IMR-90 (cell line): Measurements from ENCODE around the gene ATP6V1F. TPM values are rescaled to one million over a fixed set of nuclear protein-coding genes. Genes with fewer than 3 reads are reported as not detected.
A peak's percentile ranks its signal among the peaks of the same experiment; 100 is the strongest.

ENCODE experiments used
- ATAC-seq: fragments of 200-7000 bp; cut with Tn5 transposase; 2 replicates; pipeline ENCODE4 v1.9.1; 2020; ENCODE audit warnings: low read depth, mild to moderate bottlenecking, moderate library complexity
- BruUV-seq: library from RNA; stranded (reverse); fragments of 400-500 nt; replicated peaks from 2 replicates; lab custom pipeline; 2021; lab: Mats Ljungman, UMichigan
- CTCF ChIA-PET: fragments of 300-600 bp; formaldehyde crosslinking; extraction: SDS; loops from one replicate; lab custom pipeline; 2021; ENCODE audit warnings: antibody characterized with exemption; lab: Yijun Ruan, JAX
- POLR2A ChIA-PET: fragments of 300-600 bp; sonication (Branson Sonifier 250); formaldehyde crosslinking; loops from one replicate; lab custom pipeline; 2022; ENCODE audit warnings: antibody characterized with exemption; ENCODE audit not compliant: unreplicated experiment; lab: Charles Lee
- DNase-seq: peaks from one replicate; pipeline ENCODE4 v3.0.0; 2013
- H2AFZ ChIP-seq: replicated peaks from 2 replicates; pipeline ENCODE3; 2013; ENCODE audit warnings: low read length, mild to moderate bottlenecking; ENCODE audit not compliant: poor library complexity
- H2AK5ac ChIP-seq: 2 replicates; pipeline ENCODE4 v1.6.1; 2013; ENCODE audit warnings: low read depth, low read length, inconsistent platforms
- H2AK9ac ChIP-seq: replicated peaks from 2 replicates; pipeline ENCODE3; 2013; ENCODE audit warnings: mild to moderate bottlenecking, low read depth, low read length, moderate library complexity; ENCODE audit not compliant: poor library complexity
- H2BK120ac ChIP-seq: 2 replicates; pipeline ENCODE4 v1.6.1; 2013; ENCODE audit warnings: low read depth, low read length, inconsistent platforms
- H2BK15ac ChIP-seq: 3 replicates; pipeline ENCODE4 v1.6.1; 2013; ENCODE audit warnings: low read depth, low read length, inconsistent platforms
- H2BK20ac ChIP-seq: 2 replicates; pipeline ENCODE4 v1.6.1; 2013; ENCODE audit warnings: low read depth, mild to moderate bottlenecking, inconsistent platforms, low read length, moderate library complexity
- H2BK5ac ChIP-seq: 2 replicates; pipeline ENCODE4 v1.6.1; 2013; ENCODE audit warnings: mild to moderate bottlenecking, low read depth, low read length, inconsistent platforms; ENCODE audit not compliant: poor library complexity, severe bottlenecking
- H3K14ac ChIP-seq: replicated peaks from 2 replicates; pipeline ENCODE4 v1.6.1; 2013; ENCODE audit warnings: low read depth, low read length, inconsistent platforms
- H3K18ac ChIP-seq: 2 replicates; pipeline ENCODE4 v1.6.1; 2013; ENCODE audit warnings: low read depth, low read length, control low read depth
- H3K23ac ChIP-seq: 2 replicates; pipeline ENCODE4 v1.6.1; 2013; ENCODE audit warnings: low read depth, low read length, inconsistent platforms
- H3K27ac ChIP-seq: 2 replicates; pipeline ENCODE4 v1.5.1; 2013; ENCODE audit warnings: mild to moderate bottlenecking, control low read depth, low read length; ENCODE audit not compliant: insufficient read depth
- H3K27me3 ChIP-seq: 2 replicates; pipeline ENCODE4 v1.6.1; 2013; ENCODE audit warnings: low read length; ENCODE audit not compliant: control insufficient read depth, insufficient read depth
- H3K36me3 ChIP-seq: 2 replicates; pipeline ENCODE4 v1.6.1; 2013; ENCODE audit warnings: low read length, mixed read lengths; ENCODE audit not compliant: control insufficient read depth, insufficient read depth
- H3K4ac ChIP-seq: 2 replicates; pipeline ENCODE4 v1.6.1; 2013; ENCODE audit warnings: low read depth, low read length, inconsistent platforms
- H3K4me1 ChIP-seq: 2 replicates; pipeline ENCODE4 v1.6.1; 2013; ENCODE audit warnings: low read length, mixed read lengths; ENCODE audit not compliant: control insufficient read depth, insufficient read depth
- H3K4me2 ChIP-seq: 2 replicates; pipeline ENCODE4 v1.6.1; 2013; ENCODE audit warnings: low read depth, mild to moderate bottlenecking, control low read depth, low read length, moderate library complexity
- H3K4me3 ChIP-seq: 2 replicates; pipeline ENCODE4 v1.5.1; 2013; ENCODE audit warnings: low read depth, mild to moderate bottlenecking, control low read depth, low read length, moderate library complexity; ENCODE audit not compliant: insufficient read depth
- H3K56ac ChIP-seq: 2 replicates; pipeline ENCODE4 v1.6.1; 2013; ENCODE audit warnings: low read length, inconsistent platforms; ENCODE audit not compliant: insufficient read depth; ENCODE audit errors: extremely low read depth
- H3K79me1 ChIP-seq, 2 experiments: 2 replicates each; pipeline ENCODE4 v1.6.1; 2013; ENCODE audit warnings: low read length in 2 of 2, inconsistent platforms in 1 of 2, low read depth in 1 of 2
- H3K9ac ChIP-seq: 2 replicates; pipeline ENCODE4 v1.6.1; 2013; ENCODE audit warnings: low read depth, low read length, control low read depth
- H3K9me1 ChIP-seq: 2 replicates; pipeline ENCODE4 v1.6.1; 2013; ENCODE audit warnings: low read length, inconsistent platforms; ENCODE audit not compliant: insufficient read depth
- H3K9me3 ChIP-seq: 2 replicates; pipeline ENCODE4 v1.6.1; 2013; ENCODE audit warnings: low read length; ENCODE audit not compliant: control insufficient read depth, insufficient read depth
- H4K20me1 ChIP-seq: 2 replicates; pipeline ENCODE4 v1.6.1; 2013; ENCODE audit warnings: low read length, inconsistent platforms; ENCODE audit not compliant: insufficient read depth
- H4K5ac ChIP-seq: 2 replicates; pipeline ENCODE4 v1.6.1; 2013; ENCODE audit warnings: mild to moderate bottlenecking, low read depth, low read length, control low read depth
- H4K8ac ChIP-seq, 2 experiments: 2 replicates each; pipeline ENCODE4 v1.6.1; 2013; ENCODE audit warnings: low read depth in 2 of 2, low read length in 2 of 2, control low read depth in 1 of 2, inconsistent platforms in 1 of 2
- H4K91ac ChIP-seq: 2 replicates; pipeline ENCODE4 v1.6.1; 2013; ENCODE audit warnings: low read depth, low read length, inconsistent platforms; ENCODE audit not compliant: insufficient read depth
- BHLHE40 ChIP-seq: fragments of 150-350 bp; IDR thresholded peaks from 2 replicates; pipeline ENCODE4 v1.6.1; 2016; ENCODE audit warnings: mild to moderate bottlenecking, low read depth, low read length
- CEBPB ChIP-seq: IDR thresholded peaks from 2 replicates; pipeline ENCODE4 v1.6.1; 2012; ENCODE audit warnings: low read depth, low read length, improper control_type of control experiment
- FOS ChIP-seq: fragments of 150-350 bp; IDR thresholded peaks from 2 replicates; pipeline ENCODE4 v1.6.1; 2016; ENCODE audit warnings: low read depth, low read length
- MAFK ChIP-seq: IDR thresholded peaks from 2 replicates; pipeline ENCODE4 v1.6.1; 2012; ENCODE audit warnings: low read depth, low read length, improper control_type of control experiment
- MAZ ChIP-seq: IDR thresholded peaks from 2 replicates; pipeline ENCODE4 v1.6.1; 2012; ENCODE audit warnings: low read depth, mild to moderate bottlenecking, low read length, improper control_type of control experiment, moderate library complexity, borderline replicate concordance
- MXI1 ChIP-seq: IDR thresholded peaks from 2 replicates; pipeline ENCODE4 v1.6.1; 2012; ENCODE audit warnings: low read depth, mild to moderate bottlenecking, low read length, moderate library complexity, borderline replicate concordance
- POLR2A ChIP-seq: IDR thresholded peaks from 2 replicates; pipeline ENCODE4 v1.6.1; 2012; ENCODE audit warnings: mild to moderate bottlenecking, low read depth, low read length
- RAD21 ChIP-seq: IDR thresholded peaks from 2 replicates; pipeline ENCODE4 v1.6.1; 2012; ENCODE audit warnings: low read length, improper control_type of control experiment
- RCOR1 ChIP-seq: IDR thresholded peaks from 2 replicates; pipeline ENCODE4 v1.6.1; 2012; ENCODE audit warnings: mild to moderate bottlenecking, low read length, improper control_type of control experiment; ENCODE audit not compliant: insufficient replicate concordance
- WGBS, 2 experiments: methylation state at CpG; one replicate each; pipeline versions ENCODE4 v1.1.5 to v1.1.7; 2013; ENCODE audit warnings: missing lambda C conversion rate in 2 of 2; ENCODE audit not compliant: insufficient read length in 1 of 2; ENCODE audit errors: extremely low coverage in 2 of 2; 5-methylcytosine and 5-hydroxymethylcytosine counted together
- dilution Hi-C: fragments of 300-500 bp; cut with HindIII; formaldehyde crosslinking; loops from one replicate; pipeline ENCODE4 v1.14.3; 2018; ENCODE audit warnings: low sequenced_read_pairs; ENCODE audit not compliant: unreplicated experiment
- in situ Hi-C: fragments of 300-500 bp; cut with MboI; formaldehyde crosslinking; loops from 3 replicates; pipeline ENCODE4 v1.14.3; 2019; ENCODE audit warnings: low sequenced_read_pairs, inconsistent platforms, mixed read lengths
- intact Hi-C: fragments of 100-400 bp; cut with micrococcal nuclease; formaldehyde crosslinking; loops from 2 replicates; pipeline ENCODE4 v1.10.0; 2022
- polyA plus RNA-seq, 3 experiments: library from polyadenylated mRNA; depleted of rRNA; stranded (reverse); fragments of >200 nt; gene quantifications; 2 replicates each; pipeline ENCODE4 v1.2.3, GENCODE V29; 2012; ENCODE audit warnings: low replicate concordance in 1 of 3
- total RNA-seq: library from RNA; depleted of rRNA; stranded (reverse); fragments of >200 nt; gene quantifications from 2 replicates; pipeline ENCODE4 v1.2.3, GENCODE V29; 2012
- TF ChIP-seq, protein P1 (sequence below): fragments of 150-350 bp; IDR thresholded peaks from 2 replicates; pipeline ENCODE4 v1.6.1; 2016; ENCODE audit warnings: low read depth, mild to moderate bottlenecking, low read length, moderate library complexity, borderline replicate concordance

Gene ATP6V1F
- total and polyA plus RNA-seq, 2 of the 4 experiments (the other 2 are of a cell fraction) = 104 to 321 TPM

DNA sequence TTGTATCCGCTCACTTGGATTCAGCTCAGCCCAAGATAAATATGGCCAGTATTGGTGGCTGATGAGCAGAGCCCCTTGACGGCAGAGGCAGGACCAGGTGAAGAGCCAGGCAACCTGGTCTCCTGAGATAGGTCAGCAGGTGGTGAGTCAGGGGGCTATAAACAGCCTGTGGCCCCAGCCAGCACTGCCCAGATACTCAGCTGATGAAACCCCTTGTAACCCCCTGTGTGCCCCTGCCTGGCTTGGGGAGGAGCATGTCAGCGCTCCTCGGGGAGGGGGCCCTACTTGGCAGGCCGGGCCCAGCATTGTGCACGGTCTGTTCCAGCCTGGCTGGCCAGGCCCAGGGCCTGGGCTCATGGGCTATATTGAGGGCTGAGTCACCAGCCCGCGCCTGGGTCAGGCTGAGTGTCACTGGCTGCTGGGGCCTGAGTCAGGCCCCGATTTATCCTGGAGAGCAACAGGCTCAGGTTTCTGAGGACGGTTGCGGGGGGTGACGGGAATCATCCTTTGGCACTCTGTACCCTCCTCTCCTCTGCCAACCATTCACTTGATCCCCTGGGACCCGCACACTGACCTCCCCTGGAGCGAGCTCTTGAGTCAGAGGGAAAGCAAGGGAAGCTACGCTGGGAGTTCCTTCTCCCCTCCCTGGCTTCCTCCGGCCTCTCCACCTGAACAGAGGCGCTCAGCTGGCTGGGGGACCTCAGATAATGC, 35.3 kb upstream of the ATP6V1F start (continued):
- TF ChIP-seq, protein P1, sequence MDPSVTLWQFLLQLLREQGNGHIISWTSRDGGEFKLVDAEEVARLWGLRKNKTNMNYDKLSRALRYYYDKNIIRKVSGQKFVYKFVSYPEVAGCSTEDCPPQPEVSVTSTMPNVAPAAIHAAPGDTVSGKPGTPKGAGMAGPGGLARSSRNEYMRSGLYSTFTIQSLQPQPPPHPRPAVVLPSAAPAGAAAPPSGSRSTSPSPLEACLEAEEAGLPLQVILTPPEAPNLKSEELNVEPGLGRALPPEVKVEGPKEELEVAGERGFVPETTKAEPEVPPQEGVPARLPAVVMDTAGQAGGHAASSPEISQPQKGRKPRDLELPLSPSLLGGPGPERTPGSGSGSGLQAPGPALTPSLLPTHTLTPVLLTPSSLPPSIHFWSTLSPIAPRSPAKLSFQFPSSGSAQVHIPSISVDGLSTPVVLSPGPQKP = no peak

DNA sequence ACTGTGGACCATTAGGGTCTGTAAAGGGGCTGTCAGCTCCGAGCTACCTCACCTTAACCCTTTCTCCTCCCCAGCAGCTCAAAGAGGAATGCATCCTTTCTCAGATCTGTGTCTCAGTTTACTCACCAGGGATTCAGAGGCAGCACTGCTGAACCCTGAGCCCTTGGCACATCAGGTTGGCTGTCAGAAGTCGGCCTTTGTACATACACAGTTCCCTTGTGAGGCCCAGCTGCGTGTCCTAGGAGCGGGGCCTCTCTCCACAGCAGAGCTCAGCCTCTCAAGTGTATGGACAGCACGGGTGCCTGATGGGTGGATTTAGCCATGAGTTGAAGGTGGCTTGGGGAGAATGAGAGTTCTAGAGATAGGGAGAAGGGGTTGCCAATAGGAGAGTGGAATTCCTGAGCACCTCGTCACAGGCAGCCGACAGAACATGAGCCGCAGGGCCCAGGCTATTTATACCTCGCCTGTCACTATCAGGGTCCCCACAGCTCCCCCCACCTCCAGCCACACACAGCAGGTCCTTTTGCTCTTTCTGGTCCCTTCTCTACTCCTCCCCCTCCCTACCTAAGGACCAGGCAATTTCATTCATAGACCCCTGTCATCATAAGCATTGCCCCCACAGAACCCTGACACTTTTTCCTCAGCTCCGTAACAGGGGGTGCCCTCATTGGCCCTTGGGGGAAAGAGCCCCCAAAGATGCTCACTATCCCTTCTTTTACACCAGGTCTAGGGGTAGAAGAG, 34.5 kb upstream of the ATP6V1F start:
- no peaks in the 10 kb centered on the region for H3K27me3 ChIP-seq
- H2AFZ ChIP-seq = peak overlapping the region; percentile 82
- H3K4me3 ChIP-seq = no peak overlapping the region
- H2BK120ac ChIP-seq = peak overlapping the region; percentile 96
- H3K9me1 ChIP-seq = peaks cover 14% of the 10 kb centered on the region
- H4K8ac ChIP-seq = peak overlapping the region; percentile 25 to 83
- 3% methylated on average over 5 of the region's 10 CpGs; no CpG with 5 or more reads in 1 of the 2 experiments for WGBS, 2 experiments
- H2BK15ac ChIP-seq = peak overlapping the region; percentile 90
- H3K23ac ChIP-seq = peak overlapping the region; percentile 88
- in situ Hi-C loops = no loop called here
- no peaks in the 10 kb centered on the region for H3K36me3 ChIP-seq
- H3K14ac ChIP-seq = peak overlapping the region; percentile 95
- peak; percentile 88 for DNase-seq
- H3K27ac ChIP-seq = peak overlapping the region; percentile 81
- peak overlapping the region; percentile 19; the same call in 1 of the 2 replicates for H3K9ac ChIP-seq
- TF ChIP-seq RCOR1 = no peak
- TF ChIP-seq CEBPB = 0 out of 2 replicates have a peak, but pooled peaks have one; percentile 18
- TF ChIP-seq POLR2A = peak; percentile 59; the same call in 1 of the 2 replicates
- TF ChIP-seq FOS = no peak
- TF ChIP-seq MAZ = peak; percentile 43; the same call in 1 of the 2 replicates
- TF ChIP-seq BHLHE40 = peak; percentile 67; the same call in 1 of the 2 replicates
- TF ChIP-seq MAFK = no peak
- TF ChIP-seq RAD21 = peak; percentile 1; the same call in 1 of the 2 replicates
- no peak for TF ChIP-seq MXI1
- H4K91ac ChIP-seq = peak overlapping the region; percentile 93
- peaks cover 26% of the 10 kb centered on the region for H3K4me1 ChIP-seq
- peak overlapping the region; percentile 98 for H2AK9ac ChIP-seq
- no peaks in the 10 kb centered on the region for H3K9me3 ChIP-seq
- H3K4me2 ChIP-seq = peak overlapping the region; percentile 29; the same call in 1 of the 2 replicates
- peaks cover 0 to 32% of the 10 kb centered on the region in 2 experiments; a peak in 3 of 4 replicates for H3K79me1 ChIP-seq
- peak; percentile 7 for ATAC-seq
- intact Hi-C loops = loop anchor here (2.0 to 5.0 kb wide), 2 partner anchors 36 to 71 kb away; partner anchors contain the start of gene CCDC136
- peaks cover 40% of the 10 kb centered on the region for H4K20me1 ChIP-seq
- H2AK5ac ChIP-seq = peak overlapping the region; percentile 87
- peak overlapping the region; percentile 1 for H4K5ac ChIP-seq
- POLR2A ChIA-PET = interaction anchor here (1.0 kb wide), 1 partner anchor 10 kb away, joined by 3 read pairs; no protein-coding TSS in a partner anchor
- peak overlapping the region; percentile 92 for H2BK20ac ChIP-seq
- peak overlapping the region; percentile 76 for H3K56ac ChIP-seq
- peak overlapping the region; percentile 6; the same call in 1 of the 2 replicates for H3K18ac ChIP-seq
- dilution Hi-C loops = no loop called here
- CTCF ChIA-PET = no interaction called here
- H3K4ac ChIP-seq = peak overlapping the region; percentile 97
- H2BK5ac ChIP-seq = peak overlapping the region; percentile 91
- BruUV-seq = no TSS peak
